ENCODE data around the gene SRGAP1.

Gene SRGAP1

GRCh38 chr12:63961048-63961447, 116.5 kb downstream of the SRGAP1 start:
- no peak overlapping the region for H3K4me2 ChIP-seq (ENCODE audit: low read length)
- no peaks in the 10 kb centered on the region for H3K9me3 ChIP-seq (ENCODE audit: low read length)
- no peaks in the 10 kb centered on the region for H3K27me3 ChIP-seq (ENCODE audit: insufficient read depth, low read length)
- H3K79me2 ChIP-seq (ENCODE audit: insufficient read depth, low read length): no peaks in the 10 kb centered on the region
- TF ChIP-seq EZH2 (IDR thresholded peaks at IDR 0.05; ENCODE audit: borderline replicate concordance, low read length): no peak
- no peak for TF ChIP-seq CTCF (IDR thresholded peaks at IDR 0.05; ENCODE audit: low read length)
- no peaks in the 10 kb centered on the region for H3F3A ChIP-seq (ENCODE audit: insufficient read depth, low read length)
- no peaks in the 10 kb centered on the region for H3K4me1 ChIP-seq (ENCODE audit: insufficient read depth, low read length, severe bottlenecking)
- no peak overlapping the region for H3K27ac ChIP-seq (ENCODE audit: low read depth, low read length, poor library complexity, severe bottlenecking)
- no peaks in the 10 kb centered on the region for H3K36me3 ChIP-seq (ENCODE audit: insufficient read depth, low read length)
- H3K9ac ChIP-seq (ENCODE audit: low read length): no peak overlapping the region
- H2AFZ ChIP-seq (ENCODE audit: low read length): no peak overlapping the region
- H4K20me1 ChIP-seq (ENCODE audit: insufficient read depth, low read length): no peaks in the 10 kb centered on the region
- no peak overlapping the region for H3K4me3 ChIP-seq (ENCODE audit: low read depth, low read length, poor library complexity, severe bottlenecking)
- no peaks in the 10 kb centered on the region for H3K9me2 ChIP-seq (ENCODE audit: low read depth, low read length)

DNA sequence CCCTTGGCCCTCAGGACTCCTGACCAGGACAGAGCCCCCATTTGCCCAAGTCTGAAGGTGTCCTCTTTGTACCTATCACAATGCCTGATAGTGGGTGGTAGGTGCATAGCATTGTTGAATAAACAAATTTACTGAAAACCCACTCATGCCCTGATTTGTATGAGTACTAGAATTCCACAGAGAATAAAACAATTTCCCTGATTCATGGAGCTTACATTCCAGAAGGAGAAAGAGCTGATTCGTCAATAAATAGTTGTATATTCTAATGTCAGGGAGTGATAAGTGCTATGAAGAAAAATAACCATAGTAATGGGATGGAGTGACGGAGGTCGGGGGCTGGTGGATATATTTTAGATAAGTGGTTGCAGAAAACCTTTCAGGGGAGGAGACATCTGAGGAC, 117.0 kb downstream of the SRGAP1 start:
- H3K27ac ChIP-seq (ENCODE audit: low read depth, low read length, poor library complexity, severe bottlenecking): no peak overlapping the region

DNA sequence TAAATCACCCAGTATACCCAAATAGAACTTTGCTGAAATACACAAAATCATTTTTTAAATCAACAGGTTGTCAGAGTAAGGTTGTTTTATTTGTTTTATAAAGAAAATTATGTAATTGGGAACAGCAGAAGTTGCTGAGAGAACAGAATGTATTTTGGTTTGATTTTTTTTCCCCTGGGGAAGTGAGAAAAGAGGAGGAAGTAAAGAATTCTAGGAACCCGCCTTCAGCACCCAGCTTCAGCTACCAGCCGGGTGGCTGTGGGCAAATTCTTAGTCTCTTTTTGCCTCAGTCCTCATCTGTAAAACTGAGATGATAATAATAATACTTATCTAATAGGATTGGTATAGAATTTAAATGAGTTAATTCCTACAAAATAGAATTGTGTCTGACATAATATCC, 119.4 kb downstream of the SRGAP1 start:
- no peaks in the 10 kb centered on the region for H3F3A ChIP-seq (ENCODE audit: insufficient read depth, low read length)
- H3K27me3 ChIP-seq (ENCODE audit: insufficient read depth, low read length): no peaks in the 10 kb centered on the region
- no peak overlapping the region for H3K4me2 ChIP-seq (ENCODE audit: low read length)
- no peaks in the 10 kb centered on the region for H3K4me1 ChIP-seq (ENCODE audit: insufficient read depth, low read length, severe bottlenecking)
- no peaks in the 10 kb centered on the region for H3K79me2 ChIP-seq (ENCODE audit: insufficient read depth, low read length)
- TF ChIP-seq EZH2 (IDR thresholded peaks at IDR 0.05; ENCODE audit: borderline replicate concordance, low read length): no peak
- no peak for TF ChIP-seq CTCF (IDR thresholded peaks at IDR 0.05; ENCODE audit: low read length)
- H3K9me3 ChIP-seq (ENCODE audit: low read length): no peaks in the 10 kb centered on the region
- no peak overlapping the region for H2AFZ ChIP-seq (ENCODE audit: low read length)
- no peaks in the 10 kb centered on the region for H3K36me3 ChIP-seq (ENCODE audit: insufficient read depth, low read length)
- H3K27ac ChIP-seq (ENCODE audit: low read depth, low read length, poor library complexity, severe bottlenecking): no peak overlapping the region
- no peaks in the 10 kb centered on the region for H4K20me1 ChIP-seq (ENCODE audit: insufficient read depth, low read length)
- no peak overlapping the region for H3K4me3 ChIP-seq (ENCODE audit: low read depth, low read length, poor library complexity, severe bottlenecking)
- H3K9ac ChIP-seq (ENCODE audit: low read length): no peak overlapping the region
- no peaks in the 10 kb centered on the region for H3K9me2 ChIP-seq (ENCODE audit: low read depth, low read length)

More for the DNA sequence above, 117.0 kb downstream of the SRGAP1 start:
- H3K36me3 ChIP-seq (ENCODE audit: insufficient read depth, low read length): no peaks in the 10 kb centered on the region
- H3K79me2 ChIP-seq (ENCODE audit: insufficient read depth, low read length): no peaks in the 10 kb centered on the region
- no peaks in the 10 kb centered on the region for H3K9me3 ChIP-seq (ENCODE audit: low read length)
- no peak overlapping the region for H3K4me2 ChIP-seq (ENCODE audit: low read length)
- no peaks in the 10 kb centered on the region for H3K27me3 ChIP-seq (ENCODE audit: insufficient read depth, low read length)
- TF ChIP-seq CTCF (IDR thresholded peaks at IDR 0.05; ENCODE audit: low read length): no peak
- no peak overlapping the region for H3K4me3 ChIP-seq (ENCODE audit: low read depth, low read length, poor library complexity, severe bottlenecking)
- no peaks in the 10 kb centered on the region for H3K9me2 ChIP-seq (ENCODE audit: low read depth, low read length)
- no peaks in the 10 kb centered on the region for H4K20me1 ChIP-seq (ENCODE audit: insufficient read depth, low read length)
- no peak overlapping the region for H3K9ac ChIP-seq (ENCODE audit: low read length)
- H2AFZ ChIP-seq (ENCODE audit: low read length): no peak overlapping the region
- no peaks in the 10 kb centered on the region for H3K4me1 ChIP-seq (ENCODE audit: insufficient read depth, low read length, severe bottlenecking)
- no peaks in the 10 kb centered on the region for H3F3A ChIP-seq (ENCODE audit: insufficient read depth, low read length)

Measured in OCI-LY1 (cell line).